DND-41 (cell line): ENCODE results near the gene PLAGL1.

Experiments
- ATAC-seq: fragments of 200-7000 bp; cut with Tn5 transposase; 3 replicates; pipeline ENCODE4 v1.9.1; 2021; ENCODE audit warnings: low read depth; ENCODE audit not compliant: insufficient read depth
- DNase-seq: peaks from one replicate; pipeline ENCODE4 v3.0.0-alpha.2; 2020
- H2AFZ ChIP-seq: 2 replicates; pipeline ENCODE4 v1.6.0; 2012; ENCODE audit warnings: low read depth, low read length
- H3K27ac ChIP-seq: 2 replicates; pipeline ENCODE4 v1.5.1; 2012; ENCODE audit warnings: low read length, inconsistent platforms
- H3K27me3 ChIP-seq: fragments of 200-600 bp; sonication (generic); 2 replicates; pipeline ENCODE4 v1.6.0; 2012; ENCODE audit warnings: low read length, mild to moderate bottlenecking, inconsistent platforms; ENCODE audit not compliant: insufficient read depth, poor library complexity
- H3K36me3 ChIP-seq: 2 replicates; pipeline ENCODE4 v1.5.1; 2012; ENCODE audit warnings: low read length, inconsistent platforms; ENCODE audit not compliant: insufficient read depth
- H3K4me1 ChIP-seq: 2 replicates; pipeline ENCODE4 v1.5.1; 2012; ENCODE audit warnings: mild to moderate bottlenecking, low read length; ENCODE audit not compliant: insufficient read depth
- H3K4me2 ChIP-seq: 2 replicates; pipeline ENCODE4 v1.6.0; 2012; ENCODE audit warnings: mild to moderate bottlenecking, moderate library complexity, low read length, inconsistent platforms; ENCODE audit not compliant: insufficient read depth
- H3K4me3 ChIP-seq, 2 experiments: fragments of 200-600 bp in 1 of 2; shearing (Covaris generic) in 1 of 2; 2 replicates each; pipeline ENCODE4 v1.5.1; 2012 to 2016; ENCODE audit warnings: inconsistent platforms in 2 of 2, low read length in 2 of 2, mild to moderate bottlenecking in 2 of 2, low read depth in 1 of 2, moderate library complexity in 1 of 2
- H3K79me2 ChIP-seq: 2 replicates; pipeline ENCODE4 v1.6.0; 2012; ENCODE audit warnings: low read length, inconsistent platforms; ENCODE audit not compliant: insufficient read depth
- H3K9ac ChIP-seq: 2 replicates; pipeline ENCODE4 v1.6.0; 2012; ENCODE audit warnings: low read depth, mild to moderate bottlenecking, inconsistent platforms, low read length, moderate library complexity
- H3K9me3 ChIP-seq: 2 replicates; pipeline ENCODE4 v1.5.1; 2012; ENCODE audit warnings: low read length, moderate library complexity, mild to moderate bottlenecking, inconsistent platforms; ENCODE audit not compliant: insufficient read depth, severe bottlenecking
- H4K20me1 ChIP-seq: 2 replicates; pipeline ENCODE4 v1.6.0; 2012; ENCODE audit warnings: low read length; ENCODE audit not compliant: insufficient read depth
- EZH2 ChIP-seq: IDR thresholded peaks from 3 replicates; pipeline ENCODE4 v1.6.1; 2012; ENCODE audit warnings: borderline replicate concordance, low read depth, mild to moderate bottlenecking, moderate library complexity, low read length, inconsistent platforms; ENCODE audit not compliant: severe bottlenecking
- TF ChIP-seq, protein P1 (sequence below): IDR thresholded peaks from 2 replicates; pipeline ENCODE4 v1.5.1; 2012; ENCODE audit warnings: borderline replicate concordance, low read length, moderate library complexity, mild to moderate bottlenecking; ENCODE audit not compliant: poor library complexity, severe bottlenecking; ENCODE audit errors: extremely low read depth

The PLAGL1 gene

DNA sequence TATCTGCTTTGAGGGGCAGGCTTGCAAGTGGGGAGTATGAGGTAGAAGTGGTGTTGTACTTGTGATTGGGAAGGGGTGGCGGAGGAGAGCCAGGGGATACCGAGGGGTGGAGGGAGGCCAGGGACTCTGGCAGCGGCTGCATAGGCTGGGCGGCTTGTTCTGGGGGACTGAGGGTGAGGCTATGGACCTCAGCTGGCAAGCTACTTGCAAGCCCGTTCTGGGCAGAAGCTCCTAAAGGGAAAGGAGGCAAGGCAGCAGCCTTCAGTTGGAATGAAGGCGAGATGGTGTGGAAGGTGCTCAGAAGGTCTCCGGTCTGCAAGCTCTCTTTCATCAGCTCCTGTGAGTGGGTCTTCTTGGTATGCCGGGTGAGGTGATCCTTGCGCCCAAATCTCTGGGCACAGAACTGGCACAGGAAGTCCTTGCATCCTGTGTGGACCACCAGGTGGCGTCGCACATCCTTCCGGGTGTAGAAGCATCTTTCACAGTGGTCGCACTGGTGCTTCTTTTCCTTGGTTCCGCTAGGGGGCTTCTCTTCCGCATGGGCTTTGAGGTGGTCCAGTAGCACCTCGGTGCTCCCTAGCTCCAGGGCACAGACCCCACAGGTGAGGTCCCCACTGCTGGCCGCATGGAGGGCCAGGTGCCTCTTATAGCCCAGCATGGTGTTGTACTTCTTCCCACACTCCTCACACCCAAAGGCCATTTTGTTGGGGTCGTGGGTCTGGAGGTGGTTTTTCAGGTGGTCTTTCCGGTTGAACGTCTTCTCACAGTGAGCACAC, 66.0 kb downstream of the PLAGL1 start:
- no peaks in the 10 kb centered on the region for H3K9me3 ChIP-seq
- H3K4me2 ChIP-seq, result no peak overlapping the region
- H3K4me3 ChIP-seq, result no peak overlapping the region
- H2AFZ ChIP-seq, result peak overlapping the region; percentile 29
- H3K27me3 ChIP-seq, result no peaks in the 10 kb centered on the region
- no peaks in the 10 kb centered on the region for H3K79me2 ChIP-seq
- no peak overlapping the region for H3K9ac ChIP-seq
- DNase-seq (peak; percentile 63), ATAC-seq (peak; percentile 84)
- no peaks in the 10 kb centered on the region for H3K4me1 ChIP-seq
- H3K27ac ChIP-seq, result no peak overlapping the region
- TF ChIP-seq, protein P1, sequence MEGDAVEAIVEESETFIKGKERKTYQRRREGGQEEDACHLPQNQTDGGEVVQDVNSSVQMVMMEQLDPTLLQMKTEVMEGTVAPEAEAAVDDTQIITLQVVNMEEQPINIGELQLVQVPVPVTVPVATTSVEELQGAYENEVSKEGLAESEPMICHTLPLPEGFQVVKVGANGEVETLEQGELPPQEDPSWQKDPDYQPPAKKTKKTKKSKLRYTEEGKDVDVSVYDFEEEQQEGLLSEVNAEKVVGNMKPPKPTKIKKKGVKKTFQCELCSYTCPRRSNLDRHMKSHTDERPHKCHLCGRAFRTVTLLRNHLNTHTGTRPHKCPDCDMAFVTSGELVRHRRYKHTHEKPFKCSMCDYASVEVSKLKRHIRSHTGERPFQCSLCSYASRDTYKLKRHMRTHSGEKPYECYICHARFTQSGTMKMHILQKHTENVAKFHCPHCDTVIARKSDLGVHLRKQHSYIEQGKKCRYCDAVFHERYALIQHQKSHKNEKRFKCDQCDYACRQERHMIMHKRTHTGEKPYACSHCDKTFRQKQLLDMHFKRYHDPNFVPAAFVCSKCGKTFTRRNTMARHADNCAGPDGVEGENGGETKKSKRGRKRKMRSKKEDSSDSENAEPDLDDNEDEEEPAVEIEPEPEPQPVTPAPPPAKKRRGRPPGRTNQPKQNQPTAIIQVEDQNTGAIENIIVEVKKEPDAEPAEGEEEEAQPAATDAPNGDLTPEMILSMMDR, result peak; percentile 81
- no peak for TF ChIP-seq EZH2
- H4K20me1 ChIP-seq, result no peaks in the 10 kb centered on the region
- no peaks in the 10 kb centered on the region for H3K36me3 ChIP-seq

DNA sequence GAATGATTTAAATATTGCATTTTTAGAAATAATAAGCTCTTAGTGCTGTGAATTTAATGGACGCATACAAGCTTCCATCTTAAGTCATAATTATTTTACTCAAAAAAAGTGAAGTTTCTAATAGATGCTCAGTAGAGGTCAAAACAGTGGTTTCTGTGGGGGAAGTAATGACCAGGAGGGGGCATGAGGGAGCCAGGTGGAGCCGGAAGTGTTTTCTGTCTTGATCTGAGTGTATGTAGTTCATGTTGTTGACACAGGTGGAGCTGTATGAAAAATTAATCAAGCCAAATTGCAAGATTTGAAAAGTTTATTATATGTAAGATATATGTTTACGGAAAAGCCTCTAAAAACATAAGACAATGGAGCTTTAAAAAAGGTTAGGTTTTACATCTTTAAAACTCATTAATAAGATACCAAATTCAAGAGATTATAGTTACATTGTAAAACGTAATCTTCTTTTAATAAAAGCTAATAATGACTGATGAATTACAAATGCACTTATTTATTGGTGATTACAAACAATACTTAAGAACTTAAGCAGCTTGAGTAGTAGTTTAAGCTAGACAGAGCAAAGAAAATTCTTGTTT, 68.0 kb downstream of the PLAGL1 start:
- H3K9me3 ChIP-seq, result no peaks in the 10 kb centered on the region
- H3K79me2 ChIP-seq, result no peaks in the 10 kb centered on the region
- H3K4me2 ChIP-seq, result no peak overlapping the region
- no peak overlapping the region for H3K27ac ChIP-seq
- H3K4me3 ChIP-seq, result no peak overlapping the region
- H2AFZ ChIP-seq, result no peak overlapping the region
- no peaks in the 10 kb centered on the region for H4K20me1 ChIP-seq
- no peaks in the 10 kb centered on the region for H3K27me3 ChIP-seq
- H3K36me3 ChIP-seq, result no peaks in the 10 kb centered on the region
- H3K9ac ChIP-seq, result no peak overlapping the region
- ATAC-seq (peak; percentile 85), DNase-seq (peak; percentile 53)
- TF ChIP-seq, protein P1, result peak; percentile 70
- TF ChIP-seq EZH2, result no peak
- no peaks in the 10 kb centered on the region for H3K4me1 ChIP-seq

DNA sequence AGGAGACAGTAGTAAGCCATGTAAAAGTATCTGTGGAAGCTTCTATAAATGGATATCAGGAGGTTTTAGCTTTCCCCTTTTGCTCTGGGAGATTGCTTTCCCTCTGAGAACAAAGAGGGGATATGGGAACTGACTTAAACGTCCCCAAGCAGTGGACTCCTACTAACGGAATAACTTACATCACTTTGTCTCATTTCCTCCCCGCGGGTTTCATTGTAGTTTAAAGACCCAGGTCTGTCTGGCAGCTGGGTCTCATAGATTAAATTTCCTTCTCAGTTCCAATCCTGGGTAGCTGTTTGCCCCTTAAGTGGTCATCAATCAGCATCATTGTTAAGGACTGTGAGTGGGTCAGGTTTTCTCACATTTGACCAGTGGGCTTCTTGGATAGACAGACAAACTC, 68.7 kb downstream of the PLAGL1 start:
- H3K4me1 ChIP-seq, result no peaks in the 10 kb centered on the region
- H3K79me2 ChIP-seq, result no peaks in the 10 kb centered on the region
- TF ChIP-seq, protein P1, result no peak
- TF ChIP-seq EZH2, result no peak
- no peak overlapping the region for H2AFZ ChIP-seq
- H3K9ac ChIP-seq, result no peak overlapping the region
- no peaks in the 10 kb centered on the region for H3K9me3 ChIP-seq
- no peaks in the 10 kb centered on the region for H3K36me3 ChIP-seq
- no peak overlapping the region for H3K27ac ChIP-seq
- DNase-seq (no peak), ATAC-seq (no peak)
- H4K20me1 ChIP-seq, result no peaks in the 10 kb centered on the region
- no peak overlapping the region for H3K4me3 ChIP-seq
- H3K27me3 ChIP-seq, result no peaks in the 10 kb centered on the region
- no peak overlapping the region for H3K4me2 ChIP-seq
